GM12873 (cell line): Measurements from ENCODE around the gene PXMP2.
A peak's percentile ranks its signal among the peaks of the same experiment; 100 is the strongest.

ENCODE experiments used
- TF ChIP-seq, protein P1 (sequence below): IDR thresholded peaks from 2 replicates; pipeline ENCODE4 v1.5.1; 2012; ENCODE audit warnings: low read depth, mild to moderate bottlenecking, moderate library complexity, low read length, control low read depth; ENCODE audit not compliant: insufficient read depth; ENCODE audit errors: missing control alignments

Gene PXMP2

DNA sequence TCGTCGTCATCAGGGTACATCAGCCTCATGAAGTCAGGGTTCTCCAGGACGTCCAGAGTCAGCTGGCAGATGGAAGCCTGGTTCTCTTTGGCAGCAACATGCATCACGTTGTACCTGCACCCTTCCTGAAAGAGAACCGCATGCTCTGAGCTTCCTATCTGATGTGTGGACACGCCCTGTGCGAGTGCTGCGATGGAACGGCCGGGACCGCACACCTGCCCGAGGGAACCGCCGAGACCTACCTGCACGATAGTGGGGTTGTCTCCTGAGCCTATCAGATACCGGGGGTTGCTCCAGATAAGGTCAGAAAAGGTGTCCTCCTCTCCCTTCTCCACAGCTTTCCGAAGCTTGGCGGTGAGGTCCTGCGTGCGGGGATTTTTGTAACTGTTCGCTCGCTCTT is 60.5 kb downstream of the PXMP2 start:
- TF ChIP-seq, protein P1, sequence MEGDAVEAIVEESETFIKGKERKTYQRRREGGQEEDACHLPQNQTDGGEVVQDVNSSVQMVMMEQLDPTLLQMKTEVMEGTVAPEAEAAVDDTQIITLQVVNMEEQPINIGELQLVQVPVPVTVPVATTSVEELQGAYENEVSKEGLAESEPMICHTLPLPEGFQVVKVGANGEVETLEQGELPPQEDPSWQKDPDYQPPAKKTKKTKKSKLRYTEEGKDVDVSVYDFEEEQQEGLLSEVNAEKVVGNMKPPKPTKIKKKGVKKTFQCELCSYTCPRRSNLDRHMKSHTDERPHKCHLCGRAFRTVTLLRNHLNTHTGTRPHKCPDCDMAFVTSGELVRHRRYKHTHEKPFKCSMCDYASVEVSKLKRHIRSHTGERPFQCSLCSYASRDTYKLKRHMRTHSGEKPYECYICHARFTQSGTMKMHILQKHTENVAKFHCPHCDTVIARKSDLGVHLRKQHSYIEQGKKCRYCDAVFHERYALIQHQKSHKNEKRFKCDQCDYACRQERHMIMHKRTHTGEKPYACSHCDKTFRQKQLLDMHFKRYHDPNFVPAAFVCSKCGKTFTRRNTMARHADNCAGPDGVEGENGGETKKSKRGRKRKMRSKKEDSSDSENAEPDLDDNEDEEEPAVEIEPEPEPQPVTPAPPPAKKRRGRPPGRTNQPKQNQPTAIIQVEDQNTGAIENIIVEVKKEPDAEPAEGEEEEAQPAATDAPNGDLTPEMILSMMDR, result no peak

GRCh38 chr12:132748319-132748718 is 60.9 kb downstream of the PXMP2 start:
- TF ChIP-seq, protein P1, result no peak

- TF ChIP-seq, protein P1, result peak; percentile 3
Measured at GRCh38 chr12:132754160-132754932, 67.0 kb downstream of the PXMP2 start.
